Keratinocyte (primary cell): Measurements from ENCODE around the gene UBA52. TPM values are rescaled to one million over a fixed set of nuclear protein-coding genes. Genes with fewer than 3 reads are reported as not detected.

ENCODE experiments used
- DNase-seq: peaks from one replicate; pipeline ENCODE4 v3.0.0-alpha.2; 2011; ENCODE audit warnings: low read depth, missing footprints, low spot score
- FAIRE-seq: peaks from 2 replicates; lab custom pipeline; 2011; peaks lifted over from hg19 to GRCh38; lab: Jason Lieb, UNC
- H2AFZ ChIP-seq: 2 replicates; pipeline ENCODE4 v1.6.0; 2012; ENCODE audit warnings: low read length, control low read depth, inconsistent platforms; ENCODE audit not compliant: control insufficient read depth
- H3K27ac ChIP-seq: 2 replicates; pipeline ENCODE4 v1.5.1; 2011; ENCODE audit warnings: low read length; ENCODE audit not compliant: control insufficient read depth, insufficient read depth
- H3K27me3 ChIP-seq: 3 replicates; pipeline ENCODE4 v1.6.0; 2011; ENCODE audit warnings: low read length; ENCODE audit not compliant: control insufficient read depth, insufficient read depth; ENCODE audit errors: extremely low read depth
- H3K36me3 ChIP-seq, 2 experiments: 2 replicates in 1 of 2; 3 replicates in 1 of 2; pipeline ENCODE4 v1.5.1; 2011; ENCODE audit warnings: low read length in 2 of 2, mild to moderate bottlenecking in 1 of 2; ENCODE audit not compliant: control insufficient read depth in 2 of 2, insufficient read depth in 2 of 2; ENCODE audit errors: extremely low read depth in 1 of 2
- H3K4me1 ChIP-seq: 3 replicates; pipeline ENCODE4 v1.5.1; 2011; ENCODE audit warnings: low read length; ENCODE audit not compliant: control insufficient read depth, insufficient read depth; ENCODE audit errors: extremely low read depth
- H3K4me2 ChIP-seq: 3 replicates; pipeline ENCODE4 v1.6.0; 2011; ENCODE audit warnings: low read depth, low read length; ENCODE audit not compliant: control insufficient read depth, insufficient read depth; ENCODE audit errors: extremely low read depth
- H3K4me3 ChIP-seq, 3 experiments: fragments of 200-600 bp in 1 of 3; sonication (generic) in 1 of 3; 2 replicates in 2 of 3; 3 replicates in 1 of 3; pipeline ENCODE4 v1.5.1; 2011 to 2016; ENCODE audit warnings: low read length in 3 of 3, mild to moderate bottlenecking in 3 of 3, control low read depth in 2 of 3, inconsistent platforms in 1 of 3, low read depth in 1 of 3, mixed read lengths in 1 of 3, mixed run types in 1 of 3, moderate library complexity in 1 of 3; ENCODE audit not compliant: control insufficient read depth in 2 of 3, insufficient read depth in 2 of 3; ENCODE audit errors: extremely low read depth in 1 of 3
- H3K79me2 ChIP-seq: 2 replicates; pipeline ENCODE4 v1.6.0; 2012; ENCODE audit warnings: low read length; ENCODE audit not compliant: control insufficient read depth, insufficient read depth
- H3K9ac ChIP-seq: 3 replicates; pipeline ENCODE4 v1.6.0; 2011; ENCODE audit warnings: low read length; ENCODE audit not compliant: control insufficient read depth, insufficient read depth; ENCODE audit errors: extremely low read depth
- H3K9me1 ChIP-seq: 3 replicates; pipeline ENCODE4 v1.6.0; 2011; ENCODE audit warnings: low read length; ENCODE audit not compliant: control insufficient read depth, insufficient read depth; ENCODE audit errors: extremely low read depth
- H3K9me3 ChIP-seq: 2 replicates; pipeline ENCODE4 v1.5.1; 2012; ENCODE audit warnings: low read depth, low read length; ENCODE audit not compliant: control insufficient read depth
- H4K20me1 ChIP-seq: 3 replicates; pipeline ENCODE4 v1.6.0; 2011; ENCODE audit warnings: low read length; ENCODE audit not compliant: control insufficient read depth, insufficient read depth; ENCODE audit errors: extremely low read depth
- EZH2 ChIP-seq: IDR thresholded peaks from one replicate; pipeline ENCODE4 v1.6.1; 2012; ENCODE audit warnings: inconsistent platforms, mild to moderate bottlenecking, low read length, moderate library complexity
- dilution Hi-C: fragments of 300-500 bp; cut with MboI; formaldehyde crosslinking; loops from one replicate; pipeline ENCODE4 v1.7.0; 2020; ENCODE audit warnings: low sequenced_read_pairs; ENCODE audit not compliant: extremely low pct_ligation_motif_present
- polyA plus RNA-seq, 5 experiments: library from polyadenylated mRNA; depleted of rRNA in 3 of 5; stranded (reverse) in 3 of 5; stranded (forward) in 1 of 5; unstranded in 1 of 5; fragments of >200 nt; gene quantifications; 1 replicate in 1 of 5; 2 replicates in 3 of 5; 3 replicates in 1 of 5; pipeline versions ENCODE4 v1.2.1 to v1.2.3, GENCODE V29; 2011 to 2012; ENCODE audit warnings: missing spikeins in 2 of 5, low read depth in 1 of 5, low replicate concordance in 1 of 5
- TF ChIP-seq, protein P1 (sequence below), 3 experiments: IDR thresholded peaks in 1 of 3; conservative IDR thresholded peaks in 1 of 3; optimal IDR thresholded peaks in 1 of 3; 2 replicates in 2 of 3; 3 replicates in 1 of 3; pipeline versions ENCODE3 to v1.5.1; 2011; ENCODE audit warnings: low read length in 3 of 3, mild to moderate bottlenecking in 3 of 3, moderate library complexity in 2 of 3, control low read depth in 1 of 3, inconsistent platforms in 1 of 3; ENCODE audit not compliant: insufficient read depth in 2 of 3; ENCODE audit errors: extremely low read depth in 1 of 3

UBA52 gene
- polyA plus RNA-seq, 1 donor (not counting 4 experiments of a cell fraction or from before 2014, with no cell fraction given), result 1,376 TPM

DNA sequence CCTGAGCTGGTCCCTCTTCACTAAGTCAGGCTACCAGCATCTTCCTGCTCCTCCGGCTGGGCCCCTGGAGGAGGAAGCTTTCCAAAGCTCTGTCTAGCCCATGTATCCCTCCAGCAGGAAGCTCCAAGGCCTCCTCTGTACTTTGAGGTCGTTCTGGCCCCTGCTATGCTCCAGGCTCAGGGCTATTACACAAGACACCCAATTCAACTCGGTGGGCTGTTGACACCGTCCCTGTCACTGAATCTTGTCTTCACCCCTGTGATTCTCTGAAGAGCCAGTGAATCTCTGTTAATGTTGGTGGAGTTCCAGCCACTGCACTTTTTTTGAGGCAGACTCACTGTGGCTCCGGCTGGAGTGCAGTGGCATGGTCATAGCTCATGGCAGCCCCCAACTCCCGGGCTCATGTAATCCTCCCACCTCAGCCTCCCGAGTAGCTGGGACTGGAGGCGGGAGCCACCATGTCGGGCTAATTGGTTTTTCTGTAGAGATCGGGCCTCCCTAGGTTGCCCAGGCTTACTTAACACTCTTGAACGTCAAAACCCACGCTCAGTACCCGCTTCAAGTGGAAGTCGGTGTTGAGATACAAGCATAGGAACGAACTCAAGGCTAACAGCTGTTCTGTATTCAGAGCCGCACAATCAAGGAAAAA, 16.4 kb downstream of the UBA52 start:
- Histone ChIP-seq H2AFZ (peak overlapping the region; percentile 38), H3K9ac (peak overlapping the region; percentile 72), H3K4me3 (peak overlapping the region; percentile 74 to 94 (median 84)), H3K36me3 (peaks cover 5 to 8% of the 10 kb centered on the region in 2 experiments), H3K4me2 (peak overlapping the region; percentile 91), H3K9me3 (no peaks in the 10 kb centered on the region), H3K9me1 (no peaks in the 10 kb centered on the region), H3K4me1 (peaks cover 9% of the 10 kb centered on the region), H3K79me2 (peaks cover 9% of the 10 kb centered on the region), H3K27me3 (no peaks in the 10 kb centered on the region), H4K20me1 (no peaks in the 10 kb centered on the region), H3K27ac (no peak overlapping the region)
- no peak for FAIRE-seq
- dilution Hi-C loops, result no loop called here
- DNase-seq, result no peak
- TF ChIP-seq, protein P1, sequence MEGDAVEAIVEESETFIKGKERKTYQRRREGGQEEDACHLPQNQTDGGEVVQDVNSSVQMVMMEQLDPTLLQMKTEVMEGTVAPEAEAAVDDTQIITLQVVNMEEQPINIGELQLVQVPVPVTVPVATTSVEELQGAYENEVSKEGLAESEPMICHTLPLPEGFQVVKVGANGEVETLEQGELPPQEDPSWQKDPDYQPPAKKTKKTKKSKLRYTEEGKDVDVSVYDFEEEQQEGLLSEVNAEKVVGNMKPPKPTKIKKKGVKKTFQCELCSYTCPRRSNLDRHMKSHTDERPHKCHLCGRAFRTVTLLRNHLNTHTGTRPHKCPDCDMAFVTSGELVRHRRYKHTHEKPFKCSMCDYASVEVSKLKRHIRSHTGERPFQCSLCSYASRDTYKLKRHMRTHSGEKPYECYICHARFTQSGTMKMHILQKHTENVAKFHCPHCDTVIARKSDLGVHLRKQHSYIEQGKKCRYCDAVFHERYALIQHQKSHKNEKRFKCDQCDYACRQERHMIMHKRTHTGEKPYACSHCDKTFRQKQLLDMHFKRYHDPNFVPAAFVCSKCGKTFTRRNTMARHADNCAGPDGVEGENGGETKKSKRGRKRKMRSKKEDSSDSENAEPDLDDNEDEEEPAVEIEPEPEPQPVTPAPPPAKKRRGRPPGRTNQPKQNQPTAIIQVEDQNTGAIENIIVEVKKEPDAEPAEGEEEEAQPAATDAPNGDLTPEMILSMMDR (optimal IDR thresholded peaks at IDR 0.05 in 1 of 3, IDR thresholded peaks at IDR 0.05 in 1 of 3, conservative IDR thresholded peaks at IDR 0.05 in 1 of 3; ENCODE audit: extremely low read depth in 1 of 3, insufficient read depth in 2 of 3, low read length in 3 of 3), result no peak
- TF ChIP-seq EZH2, result no peak

DNA sequence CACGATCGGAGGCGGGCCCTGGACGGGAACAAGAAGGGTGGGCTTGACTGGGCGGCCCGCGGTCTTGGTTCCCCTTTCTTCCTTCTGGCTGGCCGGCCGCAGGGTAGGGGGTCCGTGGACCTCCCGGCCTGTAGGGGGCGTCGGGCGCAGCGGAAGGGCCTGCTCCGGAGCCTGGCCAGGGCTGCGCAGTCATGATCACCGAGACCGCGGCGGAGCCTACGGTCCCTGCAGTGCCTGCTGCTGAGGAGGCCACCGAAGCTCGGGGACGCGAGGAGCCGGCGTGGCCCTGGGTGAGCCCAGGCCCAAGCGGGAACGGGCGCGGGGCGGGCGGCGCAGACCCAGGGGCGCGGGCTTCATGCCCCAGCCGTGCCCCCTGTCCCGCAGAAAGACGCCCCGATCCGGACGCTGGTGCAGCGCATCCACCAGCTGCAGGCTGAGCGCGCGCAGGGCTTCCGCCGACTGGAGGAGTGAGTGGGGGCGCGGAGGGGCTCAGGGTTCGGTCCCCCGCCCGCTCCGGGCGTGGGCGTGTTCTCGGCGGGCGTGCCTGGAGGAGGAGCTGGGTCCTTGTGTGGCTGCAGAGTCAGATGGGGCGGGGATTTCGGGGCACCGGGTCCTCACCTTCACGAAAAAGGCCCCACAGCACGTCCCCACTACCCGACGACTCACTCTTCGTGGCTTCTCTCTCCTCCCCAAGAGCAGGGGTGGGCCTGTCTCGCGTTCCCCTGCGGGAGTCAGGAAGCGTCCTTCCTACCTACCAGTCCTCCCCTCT, 17.1 kb downstream of the UBA52 start, which contains the start of gene REX1BD:
Gene REX1BD, plus strand, starts transcription at position 188 of the 769 bp plus-strand sequence. Its CDS starts 4 bp downstream, at position 192.
- peak within 1 kb of the TSS; percentile 65 for H2AFZ ChIP-seq
- no peak for FAIRE-seq
- H3K79me2 ChIP-seq, result peaks cover 9% of the 10 kb centered on the region
- H3K9me3 ChIP-seq, result no peaks in the 10 kb centered on the region
- dilution Hi-C loops, result no loop called here
- H4K20me1 ChIP-seq, result no peaks in the 10 kb centered on the region
- TF ChIP-seq, protein P1 (optimal IDR thresholded peaks at IDR 0.05 in 1 of 3, IDR thresholded peaks at IDR 0.05 in 1 of 3, conservative IDR thresholded peaks at IDR 0.05 in 1 of 3; ENCODE audit: extremely low read depth in 1 of 3, insufficient read depth in 2 of 3, low read length in 3 of 3), result peak; percentile 67 to 91 (median 88)
- no peak for TF ChIP-seq EZH2
- DNase-seq, result no peak
- peaks cover 5 to 8% of the 10 kb centered on the region in 2 experiments for H3K36me3 ChIP-seq
- H3K9ac ChIP-seq, result peak within 1 kb of the TSS; percentile 72
- peak within 1 kb of the TSS; percentile 60 for H3K27ac ChIP-seq
- peaks cover 9% of the 10 kb centered on the region for H3K4me1 ChIP-seq
- no peaks in the 10 kb centered on the region for H3K9me1 ChIP-seq
- H3K27me3 ChIP-seq, result no peaks in the 10 kb centered on the region
- H3K4me2 ChIP-seq, result peak within 1 kb of the TSS; percentile 91
- peak within 1 kb of the TSS; percentile 74 to 94 (median 84) for H3K4me3 ChIP-seq
